Activated T-helper 1 cell treated with Interleukin-2 at 50 U/mL for 16 hours (primary cell): ENCODE measurements around the gene ATP9A.
"Not testable (repeated sequence)": the region's sequence is repeated elsewhere in the genome, so short reads cannot be mapped to it uniquely, and the experiment has no call there.

Experiments used
- DNase-seq: peaks from one replicate; pipeline ENCODE4 v3.0.0-alpha.2; 2020; ENCODE audit warnings: low read depth

The ATP9A gene

GRCh38 chr20:51750770-51751388 lies 17.3 kb downstream of the ATP9A start:
- DNase-seq, result no peak

GRCh38 chr20:51750037-51750769 lies 18.0 kb downstream of the ATP9A start:
- DNase-seq, result no peak

GRCh38 chr20:51749674-51750036 lies 18.5 kb downstream of the ATP9A start:
- no peak for DNase-seq

DNA sequence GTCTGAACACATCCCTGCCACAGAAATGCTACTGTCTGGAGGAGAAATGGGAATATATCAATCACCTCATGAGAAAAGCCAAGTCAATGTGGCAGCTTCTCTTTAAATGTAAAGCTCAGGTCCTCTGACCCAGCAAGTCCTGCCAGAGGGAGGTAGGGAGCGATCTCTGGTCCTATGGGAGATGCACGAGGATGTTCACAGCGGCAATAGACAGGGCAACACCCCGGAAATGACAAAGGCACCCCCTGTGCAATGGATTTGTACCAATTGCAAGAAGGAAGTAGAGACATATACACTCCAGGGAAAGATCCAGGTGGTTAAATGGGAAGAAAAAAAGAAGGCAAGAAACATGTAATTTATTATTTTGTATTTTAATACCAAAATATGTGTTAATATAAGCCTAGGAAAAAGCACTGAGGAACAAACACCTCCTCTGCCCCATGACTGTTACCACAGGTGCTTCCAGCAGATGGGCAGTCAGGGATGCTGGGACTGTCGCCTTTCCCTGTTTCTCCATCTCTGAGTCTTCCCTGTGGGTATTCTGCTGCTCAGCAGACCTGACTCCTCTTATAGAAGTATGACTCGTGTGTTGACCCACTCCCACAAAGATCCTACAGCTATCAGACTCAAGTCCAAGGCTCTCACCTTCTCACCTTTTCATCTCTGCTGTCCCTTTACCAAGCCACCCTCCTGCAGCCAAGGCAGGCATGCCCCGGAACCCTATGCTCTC lies 20.8 kb downstream of the ATP9A start:
- no peak for DNase-seq

- no peak for DNase-seq
Measured at GRCh38 chr20:51745804-51746203, 22.4 kb downstream of the ATP9A start.

- no peak for DNase-seq
Measured at GRCh38 chr20:51740838-51741237, 27.4 kb downstream of the ATP9A start.

GRCh38 chr20:51740308-51740707 lies 27.9 kb downstream of the ATP9A start:
- DNase-seq, result not testable (repeated sequence)

DNA sequence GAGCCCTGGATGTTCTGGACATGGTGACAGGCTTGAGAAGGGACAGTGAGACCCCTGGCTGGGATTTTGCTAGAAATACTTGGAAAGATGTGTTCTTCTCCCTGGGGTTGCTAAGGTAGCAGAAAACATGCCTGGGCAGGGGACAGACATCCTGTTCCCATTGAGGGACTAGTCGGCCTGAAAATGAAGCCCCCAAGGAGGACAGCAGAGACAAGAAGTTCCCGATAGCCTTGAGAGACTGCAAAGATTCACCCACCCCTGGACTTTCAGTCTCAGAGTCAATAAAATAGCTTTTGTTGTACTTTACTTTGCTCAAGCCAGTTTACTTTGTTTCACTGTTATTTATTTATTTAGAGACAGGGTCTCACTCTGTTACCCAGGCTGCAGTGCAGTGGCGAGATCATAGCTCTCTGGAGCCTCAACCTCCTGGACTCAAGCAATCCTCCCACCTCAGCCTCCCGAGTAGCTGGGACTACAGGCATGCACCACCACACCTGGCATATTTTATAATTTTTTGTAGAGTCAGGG lies 28.4 kb downstream of the ATP9A start:
- DNase-seq, result no peak

- no peak for DNase-seq
Measured at GRCh38 chr20:51738877-51739447, 29.2 kb downstream of the ATP9A start.

GRCh38 chr20:51738261-51738660 lies 29.9 kb downstream of the ATP9A start:
- DNase-seq, result not testable (repeated sequence)

- no peak for DNase-seq
Measured at GRCh38 chr20:51736947-51737346, 31.2 kb downstream of the ATP9A start.

- no peak for DNase-seq
Measured at GRCh38 chr20:51735728-51736600, 32.2 kb downstream of the ATP9A start.

GRCh38 chr20:51734876-51735720 lies 33.1 kb downstream of the ATP9A start:
- no peak for DNase-seq

GRCh38 chr20:51733070-51733469 lies 35.1 kb downstream of the ATP9A start:
- DNase-seq, result no peak

DNA sequence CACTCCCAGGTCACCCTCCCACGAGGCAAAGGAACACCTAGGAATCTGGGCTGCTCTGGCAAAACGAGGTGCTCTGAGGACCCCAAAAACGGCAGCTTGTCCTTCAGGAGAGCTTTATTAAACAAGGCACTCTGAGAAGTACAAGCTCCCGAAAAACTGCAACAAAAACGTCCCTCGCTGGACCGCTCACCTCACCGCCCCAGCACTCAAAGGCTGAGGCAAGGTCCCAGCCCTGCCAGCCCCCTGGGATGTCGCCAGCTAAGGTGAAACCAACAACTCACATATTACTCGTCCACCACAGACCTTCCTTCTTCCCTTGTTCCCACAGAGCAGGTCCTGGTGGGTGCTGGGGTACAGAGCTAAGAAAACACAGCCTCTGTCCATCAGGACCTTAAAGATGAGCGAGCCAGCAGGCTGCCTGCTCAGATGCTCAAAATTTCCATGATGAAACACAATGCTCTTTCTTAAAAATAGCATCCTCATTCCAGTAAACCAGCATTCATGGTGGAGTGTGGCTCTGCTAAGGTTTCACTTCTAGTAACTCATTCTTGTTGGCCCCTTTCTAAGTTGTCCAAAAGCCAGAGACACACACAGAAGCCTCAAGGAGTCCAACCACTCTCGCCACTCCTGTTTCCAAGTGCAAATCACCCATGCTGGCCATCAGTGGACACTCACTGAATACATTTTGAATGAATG lies 35.9 kb downstream of the ATP9A start:
- DNase-seq, result no peak

GRCh38 chr20:51731731-51732095 lies 36.5 kb downstream of the ATP9A start:
- DNase-seq, result no peak

- no peak for DNase-seq
Measured at GRCh38 chr20:51729771-51730170, 38.4 kb downstream of the ATP9A start.

- DNase-seq, result no peak
Measured at GRCh38 chr20:51728737-51729136, 39.5 kb downstream of the ATP9A start.

DNA sequence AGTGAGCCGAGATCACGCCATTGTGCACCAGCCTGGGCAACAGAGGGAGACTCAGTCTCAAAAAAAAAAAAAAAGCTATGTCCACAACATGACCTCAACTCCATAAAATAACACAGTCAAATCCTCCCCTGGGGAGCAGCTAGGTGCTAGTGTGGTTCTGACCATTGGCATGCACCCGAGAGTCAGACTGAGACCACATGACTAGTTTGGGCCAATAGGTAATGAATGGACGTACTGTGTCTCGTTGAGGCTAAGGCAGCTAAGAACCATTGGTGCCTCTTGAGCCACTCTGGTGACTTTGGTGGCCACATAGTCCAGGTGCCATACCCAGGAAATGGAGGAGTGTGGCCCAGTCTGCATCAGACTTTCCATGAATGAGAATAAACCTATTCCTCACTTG lies 40.3 kb downstream of the ATP9A start:
- no peak for DNase-seq

- no peak for DNase-seq
Measured at GRCh38 chr20:51725584-51726176, 42.5 kb downstream of the ATP9A start.
